Activated T-cell treated with anti-CD3 and anti-CD28 coated beads for 4 hours (primary cell): ENCODE data around the gene MRPS31.
"Not testable (repeated sequence)": the region's sequence is repeated elsewhere in the genome, so short reads cannot be mapped to it uniquely, and the experiment has no call there.

Source experiments
- DNase-seq: peaks from one replicate; pipeline ENCODE4 v3.0.0-alpha.2; 2020

Gene MRPS31

DNA sequence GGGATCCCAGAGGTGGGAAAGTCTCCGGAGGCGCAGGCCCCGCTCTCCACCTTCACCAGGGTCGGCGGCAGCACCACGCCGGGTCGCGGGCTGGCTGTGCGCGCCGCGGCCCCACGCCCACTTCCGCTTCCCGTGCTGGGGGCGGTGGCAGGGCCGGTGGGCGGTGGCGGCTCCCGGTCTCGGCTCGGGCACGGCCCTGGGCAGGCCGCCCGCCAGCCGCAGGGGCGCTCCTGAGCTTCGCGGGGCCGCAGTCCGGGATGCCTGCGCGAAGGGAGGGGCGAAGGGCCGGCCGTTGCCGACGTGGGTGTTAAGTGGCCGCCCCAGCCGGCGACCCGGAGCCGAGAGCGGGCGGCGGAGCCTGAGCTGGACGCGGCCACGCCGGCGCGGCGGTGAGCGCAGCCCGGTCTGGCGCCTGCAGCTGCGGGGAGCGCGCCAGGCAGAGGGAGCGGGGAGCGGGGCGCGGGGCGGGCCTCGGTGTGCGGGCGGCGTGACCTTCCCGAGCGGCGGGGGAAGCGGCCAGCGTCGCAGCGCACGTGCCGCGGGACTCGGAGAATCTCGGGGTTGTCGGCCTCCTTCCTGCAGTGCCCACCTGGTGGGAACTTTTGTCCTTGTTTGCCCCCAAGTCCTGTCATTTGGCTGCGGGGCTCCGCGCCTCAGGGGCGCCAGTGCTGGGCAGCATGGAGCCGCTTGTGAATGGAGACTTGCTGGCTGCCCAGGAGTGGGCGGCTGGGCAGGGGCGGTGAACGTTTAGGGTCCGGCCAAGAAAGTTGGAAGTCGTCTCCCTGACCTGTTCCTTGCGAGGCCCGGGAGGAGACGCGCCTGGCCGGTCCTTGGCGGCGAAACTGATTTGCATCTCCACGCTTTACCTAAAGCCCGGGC is 18.5 kb upstream of the MRPS31 start, which contains the start of gene SLC25A15:
SLC25A15 (plus strand) TSS at position 337 of the 879 bp plus-strand sequence. CDS start 3,616 bp downstream, outside the sequence.
- peak; percentile 65 for DNase-seq

GRCh38 chr13:40788540-40789274 is 17.7 kb upstream of the MRPS31 start:
- DNase-seq: not testable (repeated sequence)

DNA sequence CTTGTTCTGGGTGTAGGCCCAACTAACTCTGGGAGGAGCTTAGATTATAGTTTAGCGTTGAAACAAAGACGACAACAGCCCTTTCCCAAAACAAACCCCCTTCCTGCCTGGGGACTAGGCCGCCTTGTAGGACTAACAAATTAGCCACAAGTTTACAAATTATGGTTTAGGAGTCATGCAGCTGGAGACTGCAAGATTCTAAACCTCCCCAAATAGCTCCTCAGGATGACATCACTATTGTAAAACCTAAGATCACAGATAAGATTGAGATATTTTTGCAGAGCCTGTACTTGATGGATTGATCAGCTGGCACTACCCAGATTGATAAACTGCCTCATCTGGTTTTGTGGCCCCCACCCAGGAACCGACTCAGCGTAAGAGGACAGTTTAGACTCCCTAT is 16.1 kb upstream of the MRPS31 start:
- no peak for DNase-seq

- DNase-seq: no peak
Measured at GRCh38 chr13:40786568-40786996, 15.6 kb upstream of the MRPS31 start.

GRCh38 chr13:40784540-40784939 is 13.6 kb upstream of the MRPS31 start:
- DNase-seq: no peak

DNA sequence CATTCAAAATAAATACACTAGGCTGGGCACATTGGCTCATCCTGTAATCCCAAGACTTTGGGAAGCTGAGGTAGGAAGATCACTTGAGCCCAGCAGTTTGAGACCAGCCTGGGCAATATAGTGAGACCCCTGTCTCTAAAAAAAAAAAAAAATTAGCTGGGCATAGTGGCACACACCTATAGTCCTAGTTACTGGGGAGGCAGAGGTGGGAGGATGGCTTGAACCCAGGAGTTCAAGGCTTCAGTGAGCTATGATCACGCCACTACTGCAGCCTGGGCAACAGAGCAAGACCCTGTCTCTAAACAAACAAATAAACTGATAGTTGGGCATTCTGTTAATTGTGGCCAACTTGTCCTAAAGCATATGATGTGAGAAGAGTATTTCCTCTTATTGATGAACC is 12.0 kb upstream of the MRPS31 start:
- DNase-seq: not testable (repeated sequence)

- DNase-seq: no peak
Measured at GRCh38 chr13:40781717-40782116, 10.7 kb upstream of the MRPS31 start.

DNA sequence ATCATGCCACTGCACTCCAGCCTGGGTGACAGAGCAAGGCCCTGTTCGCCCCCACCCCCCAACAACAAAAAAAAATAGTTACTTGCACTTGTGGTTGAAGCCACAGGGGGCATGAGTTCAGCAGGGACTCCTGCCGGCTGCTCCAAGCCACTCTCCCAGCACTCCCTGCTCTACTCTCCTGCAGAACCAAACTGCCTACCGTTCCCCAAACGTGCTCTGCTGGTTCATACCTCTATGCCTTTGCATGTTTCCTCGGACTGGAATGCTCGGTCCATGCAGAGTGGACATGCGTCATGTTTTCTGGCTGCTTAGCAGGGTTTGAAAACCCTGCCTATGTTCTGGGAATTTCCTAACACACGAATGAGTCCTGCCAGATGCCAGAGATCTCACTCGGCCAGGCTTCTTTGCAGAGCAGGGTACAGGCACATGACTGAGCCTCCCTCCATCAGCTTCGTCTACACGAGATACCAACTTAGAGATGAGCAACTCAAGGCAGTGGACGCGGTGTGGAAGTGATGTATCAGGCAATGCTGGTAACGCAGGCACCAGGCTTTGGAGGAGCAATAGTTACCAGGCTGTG is 9.9 kb upstream of the MRPS31 start:
- DNase-seq: no peak

- DNase-seq: no peak
Measured at GRCh38 chr13:40779796-40780285, 8.9 kb upstream of the MRPS31 start.

DNA sequence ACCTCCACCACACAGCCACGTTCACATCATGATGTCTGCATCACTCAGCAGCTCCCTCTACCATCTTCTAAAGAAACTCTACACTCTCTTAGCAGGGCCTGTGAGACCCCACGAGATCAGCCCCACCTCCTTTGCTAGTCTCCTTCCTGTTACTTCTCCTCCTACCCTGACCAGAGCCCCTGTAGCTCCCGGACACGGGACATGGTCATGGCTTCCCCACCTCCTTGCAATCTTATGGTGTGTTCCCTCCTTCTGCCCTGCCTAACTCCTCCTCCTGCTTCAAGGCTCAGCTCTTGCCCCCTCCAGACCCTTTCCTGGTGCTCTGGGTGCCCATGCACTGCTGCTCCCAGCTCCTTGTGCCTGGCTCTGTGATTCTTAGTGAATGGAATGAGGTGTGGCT is 8.1 kb upstream of the MRPS31 start:
- no peak for DNase-seq

GRCh38 chr13:40777809-40778175 is 6.8 kb upstream of the MRPS31 start:
- no peak for DNase-seq

- DNase-seq: peak; percentile 27
Measured at GRCh38 chr13:40777166-40777808, 6.3 kb upstream of the MRPS31 start.

GRCh38 chr13:40776681-40777165 is 5.7 kb upstream of the MRPS31 start:
- peak; percentile 49 for DNase-seq

DNA sequence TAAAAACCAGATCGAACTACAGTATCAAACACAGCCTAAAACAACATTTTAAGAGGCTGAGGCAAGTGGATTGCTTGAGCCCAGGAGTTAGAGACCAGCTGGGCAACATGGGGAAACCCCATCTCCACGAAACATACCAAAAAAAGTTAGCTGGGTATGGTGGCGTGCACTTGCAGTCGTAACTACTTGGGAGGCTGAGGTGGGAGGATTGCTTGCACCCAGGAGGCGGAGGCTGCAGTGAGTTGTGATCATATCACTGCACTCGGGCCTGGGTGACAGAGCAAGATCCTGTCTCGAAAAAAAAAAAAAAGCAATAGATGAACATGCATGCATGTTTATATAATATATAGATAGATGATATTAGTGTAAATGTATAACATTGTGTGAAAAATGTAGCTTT is 5.2 kb upstream of the MRPS31 start:
- DNase-seq: no peak

- DNase-seq: no peak
Measured at GRCh38 chr13:40774672-40775071, 3.7 kb upstream of the MRPS31 start.

DNA sequence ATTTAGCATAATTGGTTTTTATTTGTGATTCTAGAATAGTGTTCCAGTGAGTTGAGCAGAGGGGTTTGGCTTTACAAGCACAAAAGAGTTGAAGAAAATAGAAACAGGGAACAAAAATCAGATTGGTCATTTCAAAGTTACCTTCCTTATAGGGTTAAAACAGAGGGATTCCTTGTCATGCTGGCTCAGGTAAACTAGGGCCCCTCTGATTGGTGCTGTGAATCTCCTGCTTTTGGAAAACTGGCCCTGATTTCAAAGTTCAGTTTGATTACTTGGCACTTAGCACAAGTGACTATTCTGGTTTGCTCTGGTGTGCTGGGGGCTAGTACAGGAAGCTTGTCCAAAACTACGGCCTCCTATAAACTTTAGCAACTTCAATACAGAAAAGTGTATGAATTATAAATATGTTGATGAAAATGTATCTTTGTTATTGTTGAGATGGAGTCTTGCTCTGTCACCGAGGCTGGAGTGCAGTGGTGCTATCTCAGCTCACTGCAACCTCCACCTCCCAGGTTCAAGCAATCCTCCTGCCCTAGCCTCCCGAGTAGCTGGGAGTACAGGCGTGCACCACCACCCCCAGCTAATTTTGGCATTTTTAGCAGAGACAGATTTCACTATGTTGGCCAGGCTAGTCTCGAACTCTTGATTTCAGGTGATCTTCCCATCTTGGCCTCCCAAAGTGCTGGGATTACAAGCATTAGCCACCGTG is 1.9 kb upstream of the MRPS31 start:
- no peak for DNase-seq

DNA sequence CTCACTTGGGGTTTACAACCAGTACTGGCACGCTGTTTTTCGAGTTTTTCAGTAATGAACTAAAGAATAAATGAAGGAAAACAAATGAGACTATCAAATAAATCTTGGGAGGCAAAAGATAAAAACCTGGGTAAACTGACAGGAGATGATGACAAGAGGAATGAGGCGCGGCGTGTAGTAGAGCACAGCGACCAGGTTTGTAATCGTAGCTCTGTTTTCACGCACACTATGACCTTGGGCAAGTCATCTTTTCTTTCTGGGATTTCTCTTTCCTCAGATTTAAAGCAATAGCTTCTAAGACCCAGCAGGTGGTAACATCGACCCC is 419 bp downstream of the MRPS31 start:
- no peak for DNase-seq

- DNase-seq: no peak
Measured at GRCh38 chr13:40769970-40770369, 1.0 kb downstream of the MRPS31 start.

DNA sequence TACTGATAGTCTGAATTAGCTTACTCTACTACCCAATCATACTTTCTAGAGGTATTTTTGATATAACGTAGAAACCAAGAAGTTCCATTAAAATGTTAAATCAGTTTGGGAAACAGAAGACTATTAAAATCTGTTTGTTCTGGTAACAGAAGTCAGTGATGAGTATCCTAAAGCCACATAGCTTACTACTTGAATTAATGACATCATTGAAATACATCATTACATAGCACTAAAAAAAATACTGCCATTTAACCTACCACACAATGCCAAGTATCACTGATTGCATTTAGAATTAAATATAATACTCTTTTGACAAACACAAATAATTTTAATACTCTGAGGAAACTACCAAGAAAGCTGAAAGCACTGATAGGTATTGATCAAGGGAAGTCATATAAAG is 5.4 kb downstream of the MRPS31 start:
- DNase-seq: no peak

DNA sequence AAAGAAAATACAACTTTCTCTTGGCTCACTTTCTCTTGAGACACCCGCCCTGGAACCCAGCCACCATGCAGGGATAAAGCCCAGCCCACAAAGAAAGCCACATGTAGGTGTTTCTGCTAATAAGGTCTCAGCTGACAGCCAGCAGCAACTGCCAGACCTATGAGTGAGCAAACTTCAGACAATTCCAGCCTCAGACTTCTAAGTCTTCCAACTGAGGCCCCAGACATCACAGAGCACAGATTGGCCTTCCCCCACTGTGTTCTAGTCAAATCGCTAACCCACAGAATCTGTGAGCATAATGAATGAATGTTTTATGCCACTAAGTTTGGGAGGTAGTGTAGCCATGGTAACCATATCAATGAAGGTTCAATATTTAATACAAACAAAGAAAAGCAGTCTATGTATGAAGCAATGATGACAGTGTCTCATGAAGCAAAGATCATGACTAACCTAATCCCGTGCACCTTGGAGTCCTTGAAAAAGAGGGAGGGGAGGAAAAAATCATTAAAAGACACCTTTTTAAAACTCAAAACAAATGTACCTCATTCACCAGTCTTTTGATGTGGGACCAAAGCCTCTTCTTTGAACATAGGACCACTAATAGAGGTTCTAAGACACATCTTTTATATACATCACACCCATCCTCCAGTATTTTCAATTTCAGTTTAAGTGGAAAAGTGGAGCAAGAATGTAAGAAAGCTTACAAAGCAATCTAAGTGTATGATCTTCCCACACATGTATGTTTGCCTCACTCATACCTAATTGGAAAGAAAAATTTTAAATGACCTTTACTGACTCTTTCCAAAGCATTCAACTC is 6.2 kb downstream of the MRPS31 start:
- no peak for DNase-seq

DNA sequence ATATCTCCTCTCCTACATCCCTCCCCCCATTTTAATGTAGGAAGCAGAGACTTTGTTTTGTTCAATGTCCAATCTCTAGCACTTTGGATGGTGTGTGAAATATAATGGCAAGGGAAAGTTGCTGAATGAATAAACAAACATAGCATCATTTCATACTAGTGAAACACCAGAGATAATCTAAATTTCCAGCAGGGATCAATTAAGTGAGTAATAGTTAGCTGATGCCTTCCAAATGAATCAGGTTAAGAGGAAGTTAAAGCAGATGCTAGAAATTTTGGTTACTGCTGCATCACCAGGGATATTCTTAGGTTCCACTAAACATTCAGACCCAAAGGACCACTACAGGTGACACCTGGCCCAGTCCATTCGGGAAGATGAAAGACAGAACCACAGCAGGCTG is 8.1 kb downstream of the MRPS31 start:
- DNase-seq: no peak
